Ascending aorta (tissue), 2 donors: Measurements from ENCODE around the gene PLEKHH1. TPM values are rescaled to one million over a fixed set of nuclear protein-coding genes. Genes with fewer than 3 reads are reported as not detected.

ENCODE experiments used
- DNase-seq, 2 donors: peaks; one replicate each; pipeline ENCODE4 v3.0.0-alpha.2; 2019; ENCODE audit warnings: low spot score in 2 of 2
- H3K27ac ChIP-seq, 2 donors: fragments of 200-600 bp; sonication (generic); one replicate each; pipeline ENCODE4 v1.5.1; 2016 to 2017; ENCODE audit warnings: mild to moderate bottlenecking in 1 of 2
- H3K27me3 ChIP-seq: fragments of 200-600 bp; sonication (generic); one replicate; pipeline ENCODE4 v1.5.1; 2017
- H3K36me3 ChIP-seq, 2 donors: fragments of 200-600 bp; sonication (generic); one replicate each; pipeline ENCODE4 v1.5.1; 2016
- H3K4me1 ChIP-seq, 2 donors: fragments of 200-600 bp; sonication (generic); one replicate each; pipeline ENCODE4 v1.5.1; 2016 to 2017; ENCODE audit warnings: mild to moderate bottlenecking in 1 of 2
- H3K4me3 ChIP-seq, 2 donors: fragments of 200-600 bp; sonication (generic); one replicate each; pipeline ENCODE4 v1.5.1; 2016 to 2017; ENCODE audit warnings: mild to moderate bottlenecking in 1 of 2
- H3K9me3 ChIP-seq, 2 donors: fragments of 200-600 bp; sonication (generic); one replicate each; pipeline ENCODE4 v1.5.1; 2016
- intact Hi-C: fragments of 100-400 bp; cut with DNase I; formaldehyde crosslinking; loops from one replicate; pipeline ENCODE4 v1.15.1; 2023
- total RNA-seq: library from RNA; depleted of rRNA; stranded (reverse); fragments of >200 nt; gene quantifications from one replicate; pipeline ENCODE4 v1.1.0, GENCODE V29; 2016
- TF ChIP-seq, protein P1 (sequence below), 3 experiments: fragments of 200-600 bp in 2 of 3; fragments of 450-650 bp in 1 of 3; sonication (generic) in 2 of 3; IDR thresholded peaks; one replicate each; pipeline ENCODE4 v1.5.1; 2016 to 2019; ENCODE audit warnings: antibody characterized with exemption in 3 of 3, mild to moderate bottlenecking in 1 of 3, moderate library complexity in 1 of 3

The PLEKHH1 gene
- total RNA-seq, 1 donor from 2014 or later, result 15.0 TPM

DNA sequence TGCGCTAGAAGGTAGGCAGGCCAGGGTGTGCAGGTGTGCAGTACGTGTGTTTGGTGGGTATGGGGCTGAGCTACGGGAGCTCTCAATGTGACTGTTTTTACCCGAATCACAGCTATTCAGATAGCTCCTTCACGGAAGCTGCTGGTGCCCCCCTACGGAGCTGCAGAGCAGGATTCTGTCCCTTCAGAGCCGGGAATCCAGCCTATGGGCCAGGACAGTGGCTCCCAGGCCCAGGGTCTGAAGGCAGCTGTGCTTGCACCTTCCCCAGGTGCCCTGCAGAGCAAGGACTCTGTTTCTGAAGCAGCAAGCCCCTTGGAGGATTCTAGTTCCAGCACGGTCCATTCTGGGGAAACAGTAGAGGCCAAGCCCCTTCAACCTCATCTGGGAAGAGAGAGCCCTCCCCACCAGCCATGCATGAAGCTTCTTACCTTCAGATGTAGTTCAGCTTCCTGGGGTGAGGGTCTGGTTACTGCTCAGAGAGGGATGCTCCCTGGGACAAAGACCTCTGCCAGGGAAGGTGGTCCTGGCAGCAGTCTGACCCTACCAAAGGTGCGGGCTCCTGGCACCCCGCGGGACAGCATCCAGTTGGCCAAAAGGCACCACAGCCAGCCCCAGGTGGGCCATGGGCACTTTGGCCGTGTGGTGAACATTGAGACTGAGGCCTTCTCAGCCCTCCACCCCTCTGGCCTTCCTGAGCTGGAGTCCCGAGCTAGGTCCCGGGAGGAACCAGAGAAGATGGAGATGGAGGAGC is 29.1 kb downstream of the PLEKHH1 start:
- intact Hi-C loops, result no loop called here
- DNase-seq, result no peak
- H3K4me1 ChIP-seq, result no peaks in the 10 kb centered on the region
- no peak overlapping the region for H3K27ac ChIP-seq
- H3K4me3 ChIP-seq, result no peak overlapping the region
- TF ChIP-seq, protein P1, sequence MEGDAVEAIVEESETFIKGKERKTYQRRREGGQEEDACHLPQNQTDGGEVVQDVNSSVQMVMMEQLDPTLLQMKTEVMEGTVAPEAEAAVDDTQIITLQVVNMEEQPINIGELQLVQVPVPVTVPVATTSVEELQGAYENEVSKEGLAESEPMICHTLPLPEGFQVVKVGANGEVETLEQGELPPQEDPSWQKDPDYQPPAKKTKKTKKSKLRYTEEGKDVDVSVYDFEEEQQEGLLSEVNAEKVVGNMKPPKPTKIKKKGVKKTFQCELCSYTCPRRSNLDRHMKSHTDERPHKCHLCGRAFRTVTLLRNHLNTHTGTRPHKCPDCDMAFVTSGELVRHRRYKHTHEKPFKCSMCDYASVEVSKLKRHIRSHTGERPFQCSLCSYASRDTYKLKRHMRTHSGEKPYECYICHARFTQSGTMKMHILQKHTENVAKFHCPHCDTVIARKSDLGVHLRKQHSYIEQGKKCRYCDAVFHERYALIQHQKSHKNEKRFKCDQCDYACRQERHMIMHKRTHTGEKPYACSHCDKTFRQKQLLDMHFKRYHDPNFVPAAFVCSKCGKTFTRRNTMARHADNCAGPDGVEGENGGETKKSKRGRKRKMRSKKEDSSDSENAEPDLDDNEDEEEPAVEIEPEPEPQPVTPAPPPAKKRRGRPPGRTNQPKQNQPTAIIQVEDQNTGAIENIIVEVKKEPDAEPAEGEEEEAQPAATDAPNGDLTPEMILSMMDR (IDR thresholded peaks at IDR 0.05), result no peak
- H3K9me3 ChIP-seq, result no peaks in the 10 kb centered on the region
- no peaks in the 10 kb centered on the region for H3K27me3 ChIP-seq
- no peaks in the 10 kb centered on the region for H3K36me3 ChIP-seq

DNA sequence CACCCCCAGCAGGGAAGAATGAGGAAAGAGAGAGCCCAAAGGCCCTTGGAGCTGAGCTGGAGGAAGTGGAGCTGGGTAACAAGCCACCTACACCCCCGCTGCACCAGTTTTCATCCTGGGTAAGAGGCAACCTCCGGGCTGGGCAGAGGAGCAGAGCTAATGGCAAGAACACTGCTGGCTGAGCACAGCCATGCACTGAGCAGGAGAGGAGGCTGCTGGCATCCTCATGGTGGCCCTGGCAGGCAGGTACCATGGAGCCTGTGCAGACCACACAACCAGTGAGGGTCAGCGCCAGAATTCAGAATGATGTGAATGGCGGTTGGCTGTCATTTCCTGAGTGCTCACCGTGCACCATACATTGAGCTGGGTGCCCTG is 29.7 kb downstream of the PLEKHH1 start:
- TF ChIP-seq, protein P1 (IDR thresholded peaks at IDR 0.05), result no peak
- H3K9me3 ChIP-seq, result no peaks in the 10 kb centered on the region
- DNase-seq, result no peak
- H3K27me3 ChIP-seq, result no peaks in the 10 kb centered on the region
- no peaks in the 10 kb centered on the region for H3K36me3 ChIP-seq
- no peaks in the 10 kb centered on the region for H3K4me1 ChIP-seq
- intact Hi-C loops, result no loop called here
- H3K27ac ChIP-seq, result no peak overlapping the region
- H3K4me3 ChIP-seq, result no peak overlapping the region

DNA sequence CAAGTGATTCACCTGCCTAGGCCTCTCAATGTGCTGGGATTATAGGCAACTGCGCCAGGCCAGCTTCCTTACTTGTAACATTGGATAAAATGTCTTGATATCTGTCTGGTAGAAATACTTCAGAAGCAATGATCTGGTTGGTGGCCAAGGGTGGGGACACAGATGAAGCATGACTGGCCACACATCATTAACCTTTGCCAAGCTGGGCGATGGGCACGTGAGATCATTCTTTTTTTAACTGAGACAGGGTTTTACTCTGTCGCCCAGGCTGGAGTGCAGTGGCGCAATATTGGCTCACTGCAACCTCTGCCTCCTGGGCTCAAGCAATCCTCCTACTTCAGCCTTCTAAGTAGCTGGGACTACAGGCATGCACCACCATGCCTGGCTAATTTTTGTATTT is 31.1 kb downstream of the PLEKHH1 start:
- Histone ChIP-seq H3K4me1 (no peaks in the 10 kb centered on the region), H3K27ac (no peak overlapping the region), H3K4me3 (no peak overlapping the region), H3K9me3 (no peaks in the 10 kb centered on the region), H3K36me3 (no peaks in the 10 kb centered on the region), H3K27me3 (no peaks in the 10 kb centered on the region)
- no peak for DNase-seq
- TF ChIP-seq, protein P1 (IDR thresholded peaks at IDR 0.05), result no peak
- intact Hi-C loops, result no loop called here

DNA sequence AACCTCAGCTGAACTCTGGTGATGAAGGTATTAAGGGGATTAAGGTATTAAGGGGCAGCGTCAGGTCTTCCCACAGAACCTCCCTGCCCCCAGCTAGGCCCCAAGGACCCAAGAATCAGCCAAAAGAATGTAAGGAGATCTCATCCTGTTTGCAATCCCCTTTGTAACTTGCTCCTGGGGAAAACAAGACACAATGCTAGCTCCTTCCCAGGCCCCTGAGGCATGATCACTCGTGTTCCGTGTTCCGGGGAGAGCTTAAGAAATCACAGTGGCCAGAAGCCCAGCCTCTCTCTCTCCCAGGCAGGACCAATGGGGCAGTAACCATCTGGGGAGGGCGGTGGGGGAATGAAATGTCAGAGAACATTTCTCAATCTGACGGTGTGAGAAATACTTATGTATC is 33.8 kb downstream of the PLEKHH1 start:
- Histone ChIP-seq H3K9me3 (no peaks in the 10 kb centered on the region), H3K27me3 (no peaks in the 10 kb centered on the region), H3K27ac (no peak overlapping the region), H3K36me3 (no peaks in the 10 kb centered on the region), H3K4me3 (no peak overlapping the region), H3K4me1 (no peaks in the 10 kb centered on the region)
- TF ChIP-seq, protein P1 (IDR thresholded peaks at IDR 0.05), result no peak
- intact Hi-C loops, result no loop called here
- DNase-seq, result no peak

DNA sequence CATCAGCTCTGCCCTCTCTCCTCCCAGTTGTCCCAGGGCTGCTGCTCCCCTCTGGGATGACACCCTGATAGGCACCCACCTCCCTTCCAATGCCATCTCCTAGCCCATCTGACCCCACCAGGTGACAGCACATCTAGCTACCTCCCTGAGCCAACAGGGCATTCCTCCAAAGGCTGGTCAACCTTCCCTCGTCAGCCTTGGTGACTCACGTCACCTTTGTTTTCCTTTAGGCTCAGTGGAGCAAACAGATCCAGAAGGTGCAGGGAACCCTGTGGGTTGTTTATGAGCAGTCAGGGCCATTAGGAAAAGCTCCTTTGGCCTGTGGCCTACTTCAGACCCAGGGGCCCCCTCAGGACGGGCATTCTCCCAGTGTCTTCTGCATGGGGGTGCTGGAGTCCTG is 34.6 kb downstream of the PLEKHH1 start:
- Histone ChIP-seq H3K27me3 (no peaks in the 10 kb centered on the region), H3K27ac (no peak overlapping the region), H3K4me1 (no peaks in the 10 kb centered on the region), H3K4me3 (no peak overlapping the region), H3K36me3 (no peaks in the 10 kb centered on the region), H3K9me3 (no peaks in the 10 kb centered on the region)
- TF ChIP-seq, protein P1 (IDR thresholded peaks at IDR 0.05), result no peak
- no peak for DNase-seq
- intact Hi-C loops, result no loop called here
